HG02870 (cell line): Measurements from ENCODE around the gene CNOT10.
A peak's percentile ranks its signal among the peaks of the same experiment; 100 is the strongest.
"Not testable (repeated sequence)": the region's sequence is repeated elsewhere in the genome, so short reads cannot be mapped to it uniquely, and the experiment has no call there.

Experiments used
- ATAC-seq: cut with Tn5 transposase; IDR thresholded peaks from one replicate; pipeline ENCODE4 v1.9.1; 2021; ENCODE audit warnings: mild to moderate bottlenecking, moderate library complexity; ENCODE audit not compliant: unreplicated experiment

CNOT10 gene

GRCh38 chr3:32691847-32692246 is 6.9 kb downstream of the CNOT10 start:
- no peak for ATAC-seq

GRCh38 chr3:32696523-32696922 is 11.5 kb downstream of the CNOT10 start:
- ATAC-seq, result no peak

GRCh38 chr3:32698506-32698905 is 13.5 kb downstream of the CNOT10 start:
- no peak for ATAC-seq

GRCh38 chr3:32699429-32699828 is 14.4 kb downstream of the CNOT10 start:
- no peak for ATAC-seq

GRCh38 chr3:32700244-32700643 is 15.3 kb downstream of the CNOT10 start:
- ATAC-seq, result no peak

GRCh38 chr3:32703491-32703972 is 18.5 kb downstream of the CNOT10 start:
- no peak for ATAC-seq

- ATAC-seq, result no peak
Observed at GRCh38 chr3:32705232-32705631, 20.2 kb downstream of the CNOT10 start.

- no peak for ATAC-seq
Observed at GRCh38 chr3:32706348-32707025, 21.5 kb downstream of the CNOT10 start.

GRCh38 chr3:32707026-32707370 is 22.0 kb downstream of the CNOT10 start:
- no peak for ATAC-seq

- no peak for ATAC-seq
Observed at GRCh38 chr3:32708672-32709283, 23.8 kb downstream of the CNOT10 start.

- no peak for ATAC-seq
Observed at GRCh38 chr3:32709346-32709745, 24.4 kb downstream of the CNOT10 start.

GRCh38 chr3:32712506-32713055 is 27.6 kb downstream of the CNOT10 start:
- no peak for ATAC-seq

GRCh38 chr3:32713181-32713580 is 28.2 kb downstream of the CNOT10 start:
- no peak for ATAC-seq

- ATAC-seq, result no peak
Observed at GRCh38 chr3:32719335-32719734, 34.3 kb downstream of the CNOT10 start.

GRCh38 chr3:32719931-32720330 is 34.9 kb downstream of the CNOT10 start:
- ATAC-seq, result no peak

- ATAC-seq, result no peak
Observed at GRCh38 chr3:32725721-32726120, 40.7 kb downstream of the CNOT10 start.

GRCh38 chr3:32733631-32734229 is 48.7 kb downstream of the CNOT10 start:
- ATAC-seq, result peak; percentile 47

- ATAC-seq, result no peak
Observed at GRCh38 chr3:32734756-32735155, 49.8 kb downstream of the CNOT10 start.

GRCh38 chr3:32743470-32743869 is 58.5 kb downstream of the CNOT10 start:
- not testable (repeated sequence) for ATAC-seq

GRCh38 chr3:32743934-32744333 is 58.9 kb downstream of the CNOT10 start:
- no peak for ATAC-seq

- no peak for ATAC-seq
Observed at GRCh38 chr3:32751377-32751776, 66.4 kb downstream of the CNOT10 start.

- no peak for ATAC-seq
Observed at GRCh38 chr3:32755761-32756160, 70.8 kb downstream of the CNOT10 start.
